ENCODE measurements around the gene AXIN2.

Gene AXIN2

GRCh38 chr17:65523411-65523810 is 38.0 kb downstream of the AXIN2 start:
- Histone ChIP-seq H3K9me3 (no peaks in the 10 kb centered on the region), H3K4me3 (ENCODE audit: low read depth, low read length) (no peak overlapping the region), H3K36me3 (no peaks in the 10 kb centered on the region), H3K27me3 (no peaks in the 10 kb centered on the region), H3K4me1 (no peaks in the 10 kb centered on the region)
- no peak for DNase-seq
- TF ChIP-seq CTCF (IDR thresholded peaks at IDR 0.05; ENCODE audit: low read depth, low read length): no peak

- DNase-seq: no peak
- Histone ChIP-seq H3K27me3 (no peaks in the 10 kb centered on the region), H3K36me3 (no peaks in the 10 kb centered on the region), H3K4me1 (no peaks in the 10 kb centered on the region), H3K9me3 (no peaks in the 10 kb centered on the region), H3K4me3 (ENCODE audit: low read depth, low read length) (no peak overlapping the region)
- TF ChIP-seq CTCF (IDR thresholded peaks at IDR 0.05; ENCODE audit: low read depth, low read length): no peak
Observed at GRCh38 chr17:65522751-65523404, 38.6 kb downstream of the AXIN2 start.

- Histone ChIP-seq H3K4me3 (ENCODE audit: low read depth, low read length) (no peak overlapping the region), H3K4me1 (no peaks in the 10 kb centered on the region), H3K27me3 (no peaks in the 10 kb centered on the region; the same call in 1 of the 2 replicates), H3K36me3 (no peaks in the 10 kb centered on the region), H3K9me3 (no peaks in the 10 kb centered on the region)
- DNase-seq: no peak
- no peak for TF ChIP-seq CTCF (IDR thresholded peaks at IDR 0.05; ENCODE audit: low read depth, low read length)
Observed at GRCh38 chr17:65519462-65519861, 42.0 kb downstream of the AXIN2 start.

DNA sequence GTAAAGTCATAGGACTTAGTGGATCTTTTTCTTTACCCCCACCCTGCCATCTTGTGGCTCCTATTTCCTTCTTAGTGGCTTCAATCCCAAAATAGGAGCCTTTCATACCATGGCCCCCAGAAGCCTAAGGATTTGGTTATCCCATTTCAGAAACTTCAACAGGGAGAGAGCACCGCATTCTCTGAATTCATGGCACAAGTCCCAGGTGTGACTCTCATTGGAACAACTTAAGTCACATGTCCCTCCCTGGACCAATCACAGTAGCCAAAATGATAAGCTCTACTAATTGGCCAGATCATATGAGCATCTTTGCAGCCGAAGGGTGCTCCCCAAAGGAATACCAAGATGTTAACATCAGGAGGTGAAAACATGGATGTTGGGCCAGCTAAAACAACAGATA is 43.2 kb downstream of the AXIN2 start:
- Histone ChIP-seq H3K4me3 (ENCODE audit: low read depth, low read length) (no peak overlapping the region), H3K36me3 (no peaks in the 10 kb centered on the region), H3K27me3 (no peaks in the 10 kb centered on the region; the same call in 1 of the 2 replicates), H3K9me3 (no peaks in the 10 kb centered on the region), H3K4me1 (no peaks in the 10 kb centered on the region)
- TF ChIP-seq CTCF (IDR thresholded peaks at IDR 0.05; ENCODE audit: low read depth, low read length): no peak
- no peak for DNase-seq

DNA sequence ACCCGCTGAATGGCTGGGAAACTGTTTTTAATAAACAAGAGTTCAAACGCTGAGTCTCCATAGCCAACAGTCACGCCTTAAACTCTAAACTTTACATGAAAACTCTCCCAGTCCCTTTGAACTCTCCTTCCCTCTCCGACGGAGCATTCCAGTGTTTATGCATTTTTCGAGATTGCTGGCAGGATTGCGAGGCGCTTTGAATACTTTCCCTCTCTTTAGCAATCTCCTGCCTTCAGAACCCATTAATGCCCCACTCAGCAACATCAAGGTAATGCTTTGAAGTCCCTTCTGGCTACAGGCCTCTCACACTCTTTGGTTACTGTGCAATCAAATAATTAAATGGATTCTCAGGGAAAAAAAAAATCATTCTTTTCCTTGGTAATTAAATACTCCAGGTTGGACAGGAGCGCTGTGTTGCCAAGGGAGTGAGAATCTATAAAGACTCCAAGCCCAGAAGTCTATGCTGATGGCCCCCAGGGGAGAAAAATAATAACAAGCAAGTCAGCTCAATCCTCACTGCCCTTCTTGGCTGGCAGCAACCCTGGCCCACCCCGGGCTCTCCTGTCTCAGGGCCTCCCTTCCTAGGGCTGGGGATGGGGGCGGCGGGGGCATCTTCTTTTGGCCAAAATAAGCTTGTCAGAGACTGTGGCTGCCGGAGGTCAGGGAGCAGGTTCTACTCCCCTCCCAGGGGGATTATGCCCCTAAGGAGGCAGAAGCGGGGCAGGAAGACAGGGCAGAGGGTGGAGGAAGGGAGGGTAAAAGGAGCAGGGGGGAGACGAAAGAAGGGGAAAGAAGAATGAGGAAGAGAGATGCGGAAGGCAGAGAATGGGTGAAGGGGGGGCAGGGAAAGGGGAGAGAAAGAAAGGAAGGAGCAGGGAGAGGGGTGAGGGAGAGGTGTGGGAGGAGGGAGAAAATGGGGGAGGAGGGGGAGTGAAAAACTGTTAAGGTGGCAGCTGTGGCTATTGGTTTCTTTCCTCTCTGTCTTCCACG is 45.2 kb downstream of the AXIN2 start:
- no peak for TF ChIP-seq CTCF (IDR thresholded peaks at IDR 0.05; ENCODE audit: low read depth, low read length)
- Histone ChIP-seq H3K36me3 (no peaks in the 10 kb centered on the region), H3K4me3 (ENCODE audit: low read depth, low read length) (no peak overlapping the region), H3K9me3 (no peaks in the 10 kb centered on the region), H3K27me3 (no peaks in the 10 kb centered on the region; the same call in 1 of the 2 replicates), H3K4me1 (no peaks in the 10 kb centered on the region)
- DNase-seq: no peak

Measured in BE2C (cell line).